T-helper 2 cell (primary cell): ENCODE data around the gene PDK1.
"Not testable (repeated sequence)": the region's sequence is repeated elsewhere in the genome, so short reads cannot be mapped to it uniquely, and the experiment has no call there.

Source experiments
- DNase-seq, 5 experiments: peaks; one replicate each; pipeline versions ENCODE4 v3.0.0 to v3.0.0-alpha.2; 2012 to 2022

The PDK1 gene

DNA sequence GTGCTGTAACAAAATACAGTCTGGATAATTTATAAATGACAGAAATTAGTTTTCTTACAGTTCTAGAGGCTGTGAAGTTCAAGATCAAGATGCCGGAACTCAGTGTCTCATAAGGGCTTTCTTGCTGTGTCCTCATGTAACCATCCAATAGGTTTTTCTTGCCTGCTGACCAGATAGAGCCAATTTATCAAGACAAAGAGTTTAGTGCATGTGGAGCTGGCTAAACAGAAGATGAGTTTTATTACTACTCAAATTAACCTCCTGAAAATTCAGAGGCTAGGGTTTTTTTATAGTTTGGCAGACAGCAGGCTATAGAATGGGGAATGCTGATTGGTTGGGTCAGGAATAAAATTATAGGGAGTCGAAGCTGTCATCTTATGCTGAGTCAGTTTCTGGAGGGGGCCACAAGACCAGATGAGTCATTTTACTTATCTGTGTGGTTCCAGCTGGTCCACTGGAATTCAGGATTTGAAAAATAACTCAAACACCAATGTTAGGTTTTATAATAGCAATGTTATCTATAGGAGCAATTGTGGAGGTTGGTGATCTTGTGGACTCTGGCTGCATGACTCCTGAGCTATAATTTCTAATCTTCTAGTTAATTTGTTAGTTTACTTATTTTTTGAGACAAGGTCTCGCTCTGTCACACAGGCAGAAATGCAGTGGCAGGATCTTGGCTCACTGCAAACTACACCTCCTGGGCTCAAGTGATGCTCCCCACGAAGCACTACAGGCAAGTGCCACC lies 3.2 kb upstream of the PDK1 start:
- DNase-seq = no peak

DNA sequence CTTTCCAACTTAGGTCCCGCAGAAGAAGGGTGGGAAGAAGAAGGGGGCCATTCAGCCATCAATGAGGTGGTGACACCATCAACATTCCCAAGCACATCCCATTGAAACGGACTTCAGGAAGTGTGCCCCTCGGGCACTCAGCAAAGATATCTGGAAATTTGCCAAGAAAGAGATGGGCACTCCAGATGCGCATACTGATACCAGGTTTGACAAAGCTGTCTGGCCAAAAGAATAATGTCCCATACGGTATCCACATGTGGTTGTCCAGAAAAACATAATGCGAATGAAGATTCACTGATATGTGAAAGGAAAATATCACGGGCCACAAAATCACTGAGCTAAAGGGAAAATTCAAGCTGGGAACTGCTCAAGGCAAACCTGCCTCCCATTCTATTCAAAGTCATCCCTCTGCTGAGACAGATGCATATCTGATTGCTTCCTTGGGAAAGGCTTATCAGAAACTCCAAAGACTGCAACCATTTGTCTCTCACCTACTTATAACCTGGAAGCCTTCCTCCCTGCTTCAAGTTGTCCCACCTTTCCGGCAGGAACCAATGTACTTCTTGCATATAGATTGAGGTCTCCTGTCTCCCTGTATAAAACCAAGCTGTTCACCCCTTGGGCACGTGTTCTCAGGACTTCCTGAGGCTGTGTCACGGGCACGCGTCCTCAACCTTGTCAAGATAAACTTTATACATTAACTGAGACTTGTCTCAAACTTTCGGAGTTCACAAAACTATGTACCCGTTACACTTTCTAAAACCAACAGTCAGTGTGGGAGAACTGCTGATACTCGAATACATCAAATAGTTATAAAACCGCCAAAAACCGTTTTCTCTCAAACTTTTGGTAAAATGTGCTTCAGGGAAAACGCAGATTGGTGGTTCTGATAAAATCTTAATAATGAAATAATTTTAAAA lies 1.3 kb upstream of the PDK1 start:
- peak in 1 of 5 experiments; percentile 5 for DNase-seq

DNA sequence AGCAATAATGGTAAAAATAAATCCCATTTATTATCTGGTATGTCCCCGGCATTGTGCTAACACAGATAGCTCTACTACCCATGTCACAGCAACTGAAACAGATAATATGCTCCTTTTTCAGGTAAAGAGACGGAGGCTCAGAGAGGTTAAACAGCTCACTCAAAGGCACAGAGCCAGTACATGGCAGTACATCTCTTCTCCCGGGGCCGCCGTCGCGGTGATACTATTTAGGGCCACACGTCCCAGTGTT lies 693 bp upstream of the PDK1 start:
- no peak for DNase-seq

DNA sequence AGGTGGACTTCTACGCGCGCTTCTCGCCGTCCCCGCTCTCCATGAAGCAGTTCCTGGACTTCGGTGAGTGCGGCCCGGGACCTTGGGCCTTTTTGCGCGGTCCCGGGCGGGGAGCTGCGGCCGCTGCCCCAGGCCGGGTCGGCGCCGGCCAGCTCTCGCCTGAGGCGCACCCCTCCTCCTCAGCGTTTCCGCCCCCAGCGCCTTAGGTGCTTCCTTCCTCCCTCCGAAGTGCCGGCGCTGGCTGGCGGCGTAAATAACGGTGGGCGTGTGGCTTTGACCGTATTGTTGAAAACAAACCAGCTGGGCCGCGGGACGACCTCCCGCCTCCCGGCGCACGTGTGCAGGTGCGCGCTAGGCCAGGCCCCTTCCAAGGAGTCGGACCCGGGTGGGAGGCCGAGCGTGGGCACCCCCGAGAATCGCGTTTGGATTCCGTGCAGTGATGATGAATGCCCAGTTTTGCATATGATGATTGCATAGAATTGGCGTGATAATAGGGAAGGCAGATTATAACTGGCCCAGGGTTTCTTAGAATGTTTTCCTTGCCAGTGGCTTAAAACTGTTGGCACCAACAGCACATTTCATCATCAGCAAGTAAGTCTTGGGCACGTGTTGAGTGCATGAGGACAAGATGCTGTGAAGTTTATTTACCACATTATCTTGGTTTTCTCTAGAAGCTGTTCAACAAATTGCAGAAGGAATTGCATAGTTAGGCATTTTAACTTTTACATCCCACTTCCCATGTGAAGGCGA lies 569 bp downstream of the PDK1 start:
- DNase-seq = peak; percentile 38 to 79 (median 47)

DNA sequence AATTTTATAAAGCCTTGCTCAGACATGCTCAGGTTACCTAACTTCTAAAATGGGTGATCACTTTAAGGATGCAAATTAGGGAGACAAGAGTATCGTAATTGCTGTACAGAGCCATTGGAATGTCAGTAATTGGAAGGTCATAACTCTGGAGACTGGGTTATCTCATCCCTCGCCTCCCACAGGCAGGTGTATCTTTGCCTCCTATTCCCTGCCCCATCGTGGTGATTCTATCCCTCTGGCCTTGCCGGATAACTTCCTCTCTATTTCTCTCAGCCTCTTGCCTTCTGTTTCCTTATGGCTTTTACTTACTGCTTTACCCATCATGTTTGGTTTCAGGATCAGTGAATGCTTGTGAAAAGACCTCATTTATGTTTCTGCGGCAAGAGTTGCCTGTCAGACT lies 2.5 kb downstream of the PDK1 start:
- DNase-seq = no peak

DNA sequence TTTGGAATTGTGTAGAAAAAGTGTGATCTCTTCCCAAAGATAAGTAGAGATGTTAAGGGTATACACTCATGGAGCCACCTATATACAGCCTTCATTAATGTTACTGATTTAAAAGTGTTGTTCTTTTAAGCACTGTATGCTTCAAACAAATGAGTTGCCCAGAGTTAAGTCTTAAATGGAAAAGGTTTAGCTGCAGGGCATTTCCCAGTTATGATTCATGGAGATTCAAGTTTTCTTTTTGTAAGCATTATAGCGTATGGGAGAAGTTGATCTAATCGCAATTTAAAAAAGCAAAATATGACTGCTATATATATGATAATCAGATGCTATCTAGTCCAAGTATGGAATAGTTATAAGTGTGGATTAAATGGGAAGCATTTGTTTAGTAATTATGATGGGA lies 4.8 kb downstream of the PDK1 start:
- no peak for DNase-seq

DNA sequence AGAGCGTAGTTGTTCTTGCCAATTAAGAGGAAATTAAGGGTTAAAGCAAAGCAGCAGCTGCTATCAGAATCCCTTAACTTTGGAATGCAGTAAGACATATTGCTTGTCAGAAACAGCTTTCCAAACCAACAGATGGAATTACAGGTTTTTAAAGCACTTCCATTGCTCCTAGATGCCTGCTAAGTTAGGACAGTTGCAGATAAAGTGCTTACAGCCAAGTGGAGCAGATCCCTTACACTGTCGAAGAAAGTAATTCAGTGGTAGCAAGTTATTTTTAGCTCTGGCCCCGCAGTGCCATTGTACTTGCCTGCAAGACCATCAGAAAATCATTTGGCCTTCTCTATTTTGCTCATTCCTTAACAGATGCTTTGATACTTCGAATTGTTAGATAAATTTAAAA lies 5.4 kb downstream of the PDK1 start:
- DNase-seq = no peak

DNA sequence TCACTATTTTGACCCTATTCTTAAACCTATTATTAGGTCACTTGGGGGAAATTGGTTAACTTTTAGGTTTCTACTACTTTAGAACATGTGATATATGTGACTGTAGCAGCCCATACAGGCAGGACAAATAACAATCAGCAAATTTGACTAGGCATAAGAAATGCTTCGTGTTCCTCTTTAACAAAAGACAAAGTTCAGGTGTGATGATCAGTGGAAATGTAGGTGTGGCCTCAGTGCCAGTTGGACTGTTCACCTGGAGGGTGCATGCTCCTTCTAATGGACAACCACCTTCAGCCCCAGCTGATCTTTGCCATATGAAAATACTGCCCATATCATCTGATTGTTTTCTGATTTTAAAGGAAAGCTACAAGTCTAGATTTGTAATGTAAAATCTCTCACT lies 6.4 kb downstream of the PDK1 start:
- DNase-seq = no peak

DNA sequence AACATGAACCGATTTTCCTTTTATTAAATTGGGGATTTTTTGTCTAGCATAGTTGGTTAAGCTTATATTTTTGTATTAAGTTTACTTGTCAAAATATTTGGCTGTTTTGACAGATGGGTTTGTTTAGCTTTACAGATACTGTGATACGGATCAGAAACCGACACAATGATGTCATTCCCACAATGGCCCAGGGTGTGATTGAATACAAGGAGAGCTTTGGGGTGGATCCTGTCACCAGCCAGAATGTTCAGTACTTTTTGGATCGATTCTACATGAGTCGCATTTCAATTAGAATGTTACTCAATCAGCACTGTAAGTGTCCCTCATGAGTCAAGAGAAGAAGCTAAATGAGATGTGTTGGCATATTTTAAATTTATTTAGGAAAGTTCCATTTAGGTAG lies 8.5 kb downstream of the PDK1 start:
- no peak for DNase-seq

DNA sequence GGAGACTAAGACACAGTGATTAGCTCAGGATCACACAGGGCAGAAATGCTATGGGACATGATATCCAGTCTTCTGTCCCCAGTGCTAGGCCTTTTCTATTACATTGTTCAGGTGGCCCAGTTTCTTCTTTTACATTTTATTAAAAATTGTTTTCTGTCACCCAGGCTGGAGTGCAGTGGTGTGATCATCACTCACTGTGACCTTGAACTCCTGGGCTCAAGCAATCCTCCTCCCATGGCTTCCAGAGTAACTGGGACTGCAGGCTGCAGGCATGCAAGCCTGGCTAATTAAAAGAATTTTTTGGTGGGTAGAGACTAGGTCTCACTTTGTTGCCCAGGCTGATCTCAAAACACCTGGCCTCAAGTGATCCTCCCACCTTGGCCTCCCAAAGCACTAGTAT lies 15.4 kb downstream of the PDK1 start:
- DNase-seq = no peak

DNA sequence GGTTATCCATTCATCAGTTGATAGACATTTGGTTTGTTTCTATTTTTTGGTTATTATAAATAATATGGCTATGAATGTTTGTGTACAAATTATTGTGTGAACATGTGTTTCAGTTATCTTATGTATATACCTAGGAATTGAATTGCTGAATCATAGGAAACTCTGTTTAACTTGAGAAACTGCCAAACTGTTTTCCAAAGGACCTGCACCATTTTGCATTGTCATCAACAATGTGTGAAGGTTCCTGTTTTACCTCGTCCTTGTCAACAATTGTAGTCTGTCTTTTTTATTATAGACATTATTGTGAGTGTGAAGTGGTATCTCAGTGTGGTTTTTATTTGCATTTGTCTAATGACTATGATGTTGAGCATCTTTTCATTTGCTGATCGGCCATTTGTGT lies 17.1 kb downstream of the PDK1 start:
- no peak for DNase-seq

DNA sequence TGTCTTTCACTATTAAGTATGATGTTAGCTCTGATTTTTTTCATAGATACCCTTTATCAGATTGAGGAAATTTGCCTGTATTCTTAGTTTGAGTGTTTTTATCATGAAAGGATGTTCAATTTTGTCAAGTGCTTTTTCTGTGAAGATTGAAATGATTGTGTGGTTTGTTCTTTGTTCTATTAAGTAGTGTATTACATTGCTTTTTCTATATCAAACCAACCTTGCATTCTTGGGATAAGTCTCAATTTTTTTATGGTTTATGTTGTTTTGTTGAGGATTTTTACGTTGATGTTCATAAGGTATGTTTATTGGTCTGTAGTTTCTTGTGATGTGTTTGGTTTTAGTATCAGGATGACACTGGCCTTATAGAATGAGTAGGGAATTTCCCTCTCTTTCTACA lies 19.1 kb downstream of the PDK1 start:
- DNase-seq = peak in 1 of 5 experiments; percentile 40

DNA sequence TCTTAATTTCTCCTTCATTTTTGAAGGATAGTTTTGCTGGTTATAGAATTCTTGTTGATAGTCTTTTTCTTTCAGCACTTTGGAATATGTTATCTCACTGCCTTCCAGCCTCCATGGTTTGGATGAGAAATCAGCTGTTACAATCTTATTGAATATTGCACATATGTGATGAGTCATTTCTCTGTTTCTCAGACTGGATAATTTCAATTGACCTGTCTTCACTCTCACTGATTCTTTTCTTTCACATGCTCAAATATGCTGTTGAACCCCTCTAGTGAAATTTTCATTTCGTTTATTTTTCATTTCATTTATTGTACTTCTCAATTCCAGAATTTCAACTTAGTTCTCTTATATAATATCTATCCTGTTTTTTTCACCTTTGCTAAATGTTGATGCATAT lies 22.2 kb downstream of the PDK1 start:
- no peak for DNase-seq

DNA sequence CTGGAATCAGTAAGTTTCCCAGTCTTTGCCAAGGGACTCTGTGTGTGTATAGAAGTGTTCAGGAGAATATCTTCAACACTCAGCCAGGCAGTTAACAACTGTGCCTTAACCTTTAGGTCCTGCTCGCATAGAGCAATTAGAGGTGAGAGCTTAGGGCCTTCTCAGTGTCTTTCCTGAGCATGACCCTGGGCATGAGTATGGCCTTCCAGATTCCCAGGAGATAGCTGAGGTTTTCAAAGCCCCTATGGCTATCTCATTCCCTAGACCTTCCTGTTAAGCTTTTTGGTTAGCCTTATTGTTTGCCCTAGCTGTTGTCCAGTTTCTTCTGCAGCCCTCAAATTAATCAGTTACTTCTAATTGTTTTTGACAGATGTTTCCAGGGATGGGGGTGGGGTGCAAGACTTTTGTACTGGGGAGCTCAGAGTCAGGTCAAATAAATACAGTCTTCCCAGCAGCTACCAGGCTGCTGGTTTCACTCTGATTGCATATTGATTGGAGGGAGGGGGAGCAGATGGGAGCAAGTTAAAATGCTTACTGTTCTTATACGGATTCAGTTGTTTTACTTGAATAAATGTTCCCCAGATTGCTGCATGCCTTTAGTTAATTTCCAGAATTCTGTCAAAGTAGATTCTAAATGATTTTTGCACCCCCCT lies 23.1 kb downstream of the PDK1 start:
- DNase-seq = no peak

DNA sequence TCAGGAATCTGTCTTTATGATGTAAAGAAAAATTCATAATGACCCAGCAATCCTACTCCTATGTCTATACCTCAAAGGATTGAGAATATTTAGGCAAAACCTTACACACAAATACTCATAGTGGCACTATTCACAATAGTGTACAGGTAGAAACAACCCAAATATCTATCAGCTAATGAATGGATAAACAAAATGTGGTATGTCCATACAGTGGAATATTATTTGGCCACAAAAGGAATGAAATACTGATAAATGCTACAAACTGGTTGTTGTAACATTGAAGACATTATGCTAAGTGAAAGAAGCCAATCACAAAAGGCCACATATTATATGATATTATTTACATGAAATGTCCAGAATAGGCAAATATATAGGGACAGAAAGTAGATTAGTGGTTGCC lies 24.7 kb downstream of the PDK1 start:
- DNase-seq = no peak

DNA sequence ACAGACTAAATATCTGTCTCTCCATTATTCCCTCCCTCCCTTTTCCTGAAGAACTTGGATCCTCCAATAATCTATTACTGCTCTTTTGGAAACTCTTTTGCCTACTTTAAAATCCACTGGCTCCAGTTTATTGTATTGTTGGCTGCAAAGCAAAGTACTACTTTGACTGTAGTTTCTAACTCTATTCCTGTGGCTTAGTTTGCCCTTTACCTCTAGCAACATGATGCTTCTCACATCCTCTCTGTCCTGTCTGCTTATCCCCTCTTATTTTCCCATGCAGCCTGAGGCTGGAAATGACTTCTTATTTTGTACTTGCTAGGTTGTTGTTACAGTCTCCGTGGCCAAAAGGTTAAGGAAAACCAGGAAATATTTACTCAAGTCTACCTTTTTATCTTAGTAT lies 26.8 kb downstream of the PDK1 start:
- DNase-seq = no peak

DNA sequence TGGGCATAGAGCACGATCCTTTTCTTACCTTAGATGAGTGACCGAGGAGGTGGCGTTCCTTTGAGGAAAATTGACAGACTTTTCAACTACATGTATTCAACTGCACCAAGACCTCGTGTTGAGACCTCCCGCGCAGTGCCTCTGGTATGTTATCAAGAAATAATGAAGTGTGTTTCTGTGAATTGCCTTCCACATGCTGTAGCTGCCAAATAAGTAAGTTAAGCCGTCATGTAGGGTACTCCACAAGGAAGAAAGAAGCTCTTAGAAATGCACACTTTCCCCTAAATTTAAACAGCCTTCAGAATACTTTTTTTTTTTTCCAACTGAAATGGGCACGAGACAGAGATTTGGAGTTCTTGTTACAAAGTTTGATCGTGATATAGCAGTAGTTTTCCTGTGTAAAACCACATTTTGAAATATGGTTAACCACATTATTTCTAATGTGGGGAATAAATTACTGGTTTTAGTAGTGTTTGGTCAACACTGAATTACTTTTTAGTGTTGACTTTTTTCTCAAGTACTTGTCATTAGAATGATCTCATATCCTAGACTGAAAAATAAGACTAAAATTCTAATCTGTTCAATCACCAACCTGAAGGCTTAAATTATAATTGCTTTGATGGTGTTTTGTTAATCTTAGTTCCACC lies 30.5 kb downstream of the PDK1 start:
- peak in 2 of 5 experiments; percentile 15 to 82 for DNase-seq

DNA sequence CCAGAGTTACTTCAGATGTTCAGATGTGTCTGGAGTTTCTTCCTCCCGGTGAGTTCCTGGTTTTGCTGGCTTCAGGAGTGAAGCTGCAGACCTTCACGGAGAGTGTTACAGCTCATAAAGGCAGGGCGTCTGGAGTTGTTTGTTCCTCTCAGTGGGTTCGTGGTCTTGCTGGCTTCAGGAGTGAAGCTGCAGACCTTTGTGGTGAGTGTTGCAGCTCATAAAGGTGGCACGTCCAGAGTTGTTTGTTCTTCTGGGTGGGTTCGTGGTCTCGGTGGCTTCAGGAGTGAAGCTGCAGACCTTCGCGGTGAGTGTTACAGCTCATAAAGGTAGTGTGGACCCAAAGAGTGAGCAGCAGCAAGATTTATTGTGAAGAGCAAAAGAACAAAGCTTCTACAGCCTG lies 31.3 kb downstream of the PDK1 start:
- DNase-seq = peak in 1 of 5 experiments; percentile 77

DNA sequence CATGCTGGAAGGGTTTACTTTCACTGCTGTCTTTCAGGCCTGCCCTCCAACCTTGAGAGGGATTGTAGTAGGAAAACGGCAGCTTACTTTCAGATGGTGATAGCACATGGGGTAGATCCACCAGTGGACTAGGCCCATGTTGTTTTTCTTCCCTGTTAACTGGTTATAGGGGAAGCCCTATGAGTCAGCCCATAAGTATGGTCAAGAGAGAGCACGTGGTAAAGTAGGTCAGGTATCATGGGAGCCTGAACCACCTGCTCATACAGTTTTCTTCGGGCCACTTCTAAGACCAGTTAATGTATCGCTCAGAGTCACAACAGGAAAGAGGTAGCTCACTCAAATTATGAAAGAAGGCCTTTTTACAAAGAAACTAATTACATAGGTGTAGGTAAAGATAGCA lies 33.0 kb downstream of the PDK1 start:
- DNase-seq = no peak

DNA sequence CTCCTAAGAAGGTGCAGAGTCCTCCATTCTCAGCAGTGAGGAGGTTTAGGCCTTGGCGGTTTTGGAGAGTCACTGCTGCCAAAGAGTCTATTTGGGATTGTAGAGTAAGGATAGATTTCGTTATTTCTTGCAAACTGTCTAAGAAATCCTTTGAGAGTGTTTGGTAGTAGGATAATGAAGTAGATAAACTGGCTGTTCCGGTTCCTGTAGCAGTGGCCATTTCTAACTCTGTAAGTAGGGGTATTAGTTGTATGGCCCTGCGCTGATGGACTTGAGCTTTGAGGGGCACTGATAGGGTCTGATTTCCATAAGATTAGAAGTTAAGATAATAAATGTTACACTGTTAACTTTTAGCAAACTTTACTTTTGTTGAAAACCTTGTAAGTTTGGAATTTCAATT lies 35.5 kb downstream of the PDK1 start:
- DNase-seq = not testable (repeated sequence)

DNA sequence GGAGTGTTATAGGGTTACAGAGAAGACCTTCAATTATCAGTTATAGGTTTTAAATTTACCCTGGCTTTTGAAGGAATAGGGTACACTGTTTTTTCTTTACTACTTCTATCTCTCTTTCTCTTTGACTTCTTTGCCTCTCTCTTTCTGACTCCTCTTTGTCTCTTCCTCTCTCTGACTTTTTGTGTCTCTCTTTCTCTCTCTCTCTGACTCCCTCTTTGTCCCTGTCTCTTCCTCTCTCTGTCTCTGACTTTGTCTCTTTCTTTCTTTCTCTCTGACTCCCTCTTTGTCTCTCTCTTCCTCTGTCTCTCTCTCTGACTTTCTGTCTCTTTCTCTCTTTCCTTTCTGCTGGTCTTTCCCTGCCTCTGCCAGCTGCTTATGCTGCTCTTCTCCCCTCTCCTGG lies 36.3 kb downstream of the PDK1 start:
- DNase-seq = not testable (repeated sequence)

DNA sequence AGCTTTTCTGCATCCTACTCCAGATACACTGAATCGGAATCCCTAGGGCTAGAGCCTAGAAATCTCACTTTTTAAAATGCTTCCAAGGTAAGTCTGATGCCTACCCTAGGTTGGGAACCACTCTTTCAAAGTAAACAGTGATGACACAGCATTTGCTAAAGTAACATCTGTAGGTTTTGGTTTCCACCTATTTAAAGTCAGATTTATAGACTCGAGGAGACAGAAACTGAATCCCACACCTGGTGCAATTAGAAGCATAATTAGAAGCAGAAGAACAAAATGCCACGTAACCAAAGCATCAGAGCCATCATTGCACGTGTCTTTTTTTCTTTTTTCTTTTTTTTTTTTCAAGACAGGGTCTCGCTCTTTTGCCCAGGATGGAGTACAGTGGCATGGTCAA lies 40.9 kb downstream of the PDK1 start:
- DNase-seq = no peak
